Stimulated activated CD4-positive, alpha-beta T cell treated with anti-CD3 and anti-CD28 coated beads, Interleukin-15, amount 100 ng/mL, for 48 hours (primary cell): ENCODE data around the gene CAPN12.
A peak's percentile ranks its signal among the peaks of the same experiment; 100 is the strongest.
"Not testable (repeated sequence)": the region's sequence is repeated elsewhere in the genome, so short reads cannot be mapped to it uniquely, and the experiment has no call there.

ENCODE experiments used
- DNase-seq, 2 donors: peaks; one replicate each; pipeline ENCODE4 v3.0.0-alpha.2; 2020; ENCODE audit warnings: low read depth in 2 of 2

Gene CAPN12

GRCh38 chr19:38744298-38744681, at the start of gene CAPN12:
TSS of gene CAPN12 (minus strand) at chr19:38744474. CDS start at chr19:38744165, 309 bp downstream.
- no peak for DNase-seq

GRCh38 chr19:38793671-38794070, 49.4 kb upstream of the CAPN12 start:
- no peak for DNase-seq

GRCh38 chr19:38793177-38793576, 48.9 kb upstream of the CAPN12 start:
- DNase-seq = no peak

GRCh38 chr19:38792250-38793111, 48.2 kb upstream of the CAPN12 start:
- DNase-seq = peak in 1 of 2 donors; percentile 30

- DNase-seq = not testable (repeated sequence)
Measured at GRCh38 chr19:38791451-38792064, 47.3 kb upstream of the CAPN12 start.

- not testable (repeated sequence) for DNase-seq
Measured at GRCh38 chr19:38790507-38791403, 46.5 kb upstream of the CAPN12 start.

GRCh38 chr19:38788478-38789243, 44.4 kb upstream of the CAPN12 start, which contains the start of gene LGALS7B:
TSS of gene LGALS7B (plus strand) at chr19:38789200. CDS start at chr19:38789227, 27 bp downstream.
- no peak for DNase-seq

- no peak for DNase-seq
Measured at GRCh38 chr19:38786572-38787265, 42.4 kb upstream of the CAPN12 start.

- DNase-seq = not testable (repeated sequence)
Measured at GRCh38 chr19:38786061-38786460, 41.8 kb upstream of the CAPN12 start.

- no peak for DNase-seq
Measured at GRCh38 chr19:38785187-38785699, 41.0 kb upstream of the CAPN12 start.

GRCh38 chr19:38784224-38784623, 40.0 kb upstream of the CAPN12 start:
- no peak for DNase-seq

- not testable (repeated sequence) for DNase-seq
Measured at GRCh38 chr19:38782212-38782611, 37.9 kb upstream of the CAPN12 start.

GRCh38 chr19:38781058-38781457, 36.8 kb upstream of the CAPN12 start:
- no peak for DNase-seq

- no peak for DNase-seq
Measured at GRCh38 chr19:38780443-38780842, 36.2 kb upstream of the CAPN12 start.

GRCh38 chr19:38778733-38779132, 34.5 kb upstream of the CAPN12 start:
- DNase-seq = no peak

GRCh38 chr19:38774181-38774950, 30.1 kb upstream of the CAPN12 start:
- DNase-seq = no peak

GRCh38 chr19:38773469-38774177, 29.3 kb upstream of the CAPN12 start, which contains the start of gene LGALS7:
TSS of gene LGALS7 (minus strand) at chr19:38773517. CDS start at chr19:38773492, 25 bp downstream.
- no peak for DNase-seq

GRCh38 chr19:38771569-38771968, 27.3 kb upstream of the CAPN12 start:
- DNase-seq = not testable (repeated sequence)

GRCh38 chr19:38770949-38771275, 26.6 kb upstream of the CAPN12 start:
- not testable (repeated sequence) for DNase-seq
